HCT116 (cell line): Measurements from ENCODE around the gene SERINC5. TPM values are rescaled to one million over a fixed set of nuclear protein-coding genes. Genes with fewer than 3 reads are reported as not detected.

Source experiments
- ATAC-seq: fragments of 200-7000 bp; cut with Tn5 transposase; 2 replicates; pipeline ENCODE4 v1.9.1; 2020; ENCODE audit warnings: mild to moderate bottlenecking, moderate library complexity
- BruUV-seq: library from RNA; stranded (reverse); fragments of 400-500 nt; replicated peaks from 2 replicates; lab custom pipeline; 2021; lab: Mats Ljungman, UMichigan
- CTCF ChIA-PET: fragments of 300-600 bp; sonication (Branson Sonifier 250); formaldehyde crosslinking; loops from one replicate; lab custom pipeline; 2021; ENCODE audit warnings: antibody characterized with exemption; lab: Charles Lee
- POLR2A ChIA-PET: fragments of 300-600, 350-600 bp; sonication (Branson Sonifier 250); formaldehyde crosslinking; loops from one replicate; lab custom pipeline; 2021; ENCODE audit warnings: antibody characterized with exemption; lab: Charles Lee
- RAD21 ChIA-PET, 2 experiments: fragments of 300-600 bp; sonication (Branson Sonifier 250); formaldehyde crosslinking; loops; one replicate each; lab custom pipeline; 2023; ENCODE audit warnings: low total read pairs in 2 of 2; ENCODE audit not compliant: uncharacterized antibody in 2 of 2, unreplicated experiment in 2 of 2, low non-redundant PET in 1 of 2; lab: Charles Lee
- DNase-seq: peaks from one replicate; pipeline ENCODE4 v3.0.0-alpha.2; 2010; ENCODE audit warnings: low read depth, low spot score
- H2AFZ ChIP-seq: fragments of 200-600 bp; shearing (Covaris generic), sonication (generic); 2 replicates; pipeline ENCODE4 v1.6.1; 2017; ENCODE audit warnings: low read depth, mixed run types, mixed read lengths, antibody characterized with exemption, low read length; ENCODE audit not compliant: poor library complexity, severe bottlenecking
- H3K27ac ChIP-seq: 2 replicates; pipeline ENCODE4 v1.5.1; 2012; ENCODE audit warnings: low read depth, low read length
- H3K27me3 ChIP-seq: fragments of 200-600 bp; sonication (generic); 2 replicates; pipeline ENCODE4 v1.6.1; 2016; ENCODE audit warnings: mixed run types, low read length, mixed read lengths; ENCODE audit not compliant: insufficient read depth
- H3K36me3 ChIP-seq, 2 experiments: fragments of 200-500 bp in 1 of 2; fragments of 200-600 bp in 1 of 2; sonication (Bioruptor generic) in 1 of 2; sonication (generic) in 1 of 2; 2 replicates each; pipeline versions ENCODE4 v1.5.1 to v1.6.1; 2014 to 2016; ENCODE audit warnings: low read length in 2 of 2, inconsistent platforms in 1 of 2, mixed read lengths in 1 of 2, mixed run types in 1 of 2; ENCODE audit not compliant: insufficient read depth in 2 of 2, control insufficient read depth in 1 of 2
- H3K4me1 ChIP-seq, 2 experiments: fragments of 200-600 bp in 1 of 2; sonication (generic) in 1 of 2; 2 replicates each; pipeline versions ENCODE4 v1.5.1 to v1.6.1; 2012 to 2017; ENCODE audit warnings: low read length in 2 of 2, inconsistent platforms in 1 of 2, mild to moderate bottlenecking in 1 of 2, mixed read lengths in 1 of 2, mixed run types in 1 of 2, moderate library complexity in 1 of 2; ENCODE audit not compliant: insufficient read depth in 2 of 2, control insufficient read depth in 1 of 2
- H3K4me2 ChIP-seq: fragments of 200-600 bp; sonication (generic); 2 replicates; pipeline ENCODE4 v1.6.1; 2017; ENCODE audit warnings: mixed run types, low read length, mixed read lengths
- H3K4me3 ChIP-seq, 2 experiments: fragments of 200-600 bp in 1 of 2; sonication (generic) in 1 of 2; replicated peaks in 1 of 2; 2 replicates each; pipeline ENCODE4 v1.5.1; 2011 to 2016; ENCODE audit warnings: low read length in 2 of 2, control low read depth in 1 of 2, low read depth in 1 of 2, mild to moderate bottlenecking in 1 of 2, mixed read lengths in 1 of 2, mixed run types in 1 of 2
- H3K79me2 ChIP-seq: fragments of 200-600 bp; sonication (generic); 2 replicates; pipeline ENCODE4 v1.6.1; 2017; ENCODE audit warnings: mild to moderate bottlenecking, mixed run types, low read length, moderate library complexity, mixed read lengths; ENCODE audit not compliant: insufficient read depth
- H3K9ac ChIP-seq: fragments of 200-600 bp; sonication (generic); 2 replicates; pipeline ENCODE4 v1.6.1; 2016; ENCODE audit warnings: low read length, mixed read lengths
- H3K9me2 ChIP-seq: fragments of 200-600 bp; sonication (generic), shearing (Covaris generic); 2 replicates; pipeline ENCODE4 v1.6.1; 2017; ENCODE audit warnings: mixed run types, mild to moderate bottlenecking, moderate library complexity; ENCODE audit not compliant: insufficient read depth
- H3K9me3 ChIP-seq, 2 experiments: fragments of 200-500 bp in 1 of 2; fragments of 200-600 bp in 1 of 2; sonication (Bioruptor generic) in 1 of 2; sonication (generic) in 1 of 2; 2 replicates each; pipeline ENCODE4 v1.6.1; 2014 to 2017; ENCODE audit warnings: low read length in 2 of 2, mixed read lengths in 2 of 2, inconsistent platforms in 1 of 2, low read depth in 1 of 2, mild to moderate bottlenecking in 1 of 2, mixed run types in 1 of 2, moderate library complexity in 1 of 2; ENCODE audit not compliant: control insufficient read depth in 1 of 2, insufficient read depth in 1 of 2
- H4K20me1 ChIP-seq: fragments of 200-600 bp; sonication (generic), shearing (Covaris generic); 2 replicates; pipeline ENCODE4 v1.6.1; 2017; ENCODE audit warnings: mixed run types, mild to moderate bottlenecking, moderate library complexity; ENCODE audit not compliant: insufficient read depth
- ATF3 ChIP-seq: IDR thresholded peaks from 2 replicates; pipeline ENCODE4 v1.6.1; 2012
- CEBPB ChIP-seq: IDR thresholded peaks from 2 replicates; pipeline ENCODE4 v1.6.1; 2012; ENCODE audit warnings: low read depth
- EGR1 ChIP-seq: IDR thresholded peaks from 2 replicates; pipeline ENCODE4 v1.6.1; 2012; ENCODE audit warnings: low read depth
- JUND ChIP-seq: IDR thresholded peaks from 2 replicates; pipeline ENCODE4 v1.6.1; 2012
- POLR2A ChIP-seq: IDR thresholded peaks from 2 replicates; pipeline ENCODE4 v1.7.0; 2011; ENCODE audit warnings: borderline replicate concordance; ENCODE audit not compliant: insufficient read depth, insufficient read length; ENCODE audit errors: extremely low read depth
- RAD21 ChIP-seq: IDR thresholded peaks from 2 replicates; pipeline ENCODE4 v1.6.1; 2012; ENCODE audit warnings: low read depth, mild to moderate bottlenecking
- SIN3A ChIP-seq: IDR thresholded peaks from 2 replicates; pipeline ENCODE4 v1.6.1; 2012; ENCODE audit warnings: low read depth
- intact Hi-C: fragments of 100-400 bp; cut with micrococcal nuclease; formaldehyde crosslinking; loops from 2 replicates; pipeline ENCODE4 v1.10.0; 2022
- total RNA-seq: library from RNA; stranded (reverse); gene quantifications from one replicate; pipeline ENCODE4 v1.2.1, GENCODE V29; 2021; ENCODE audit not compliant: unreplicated experiment
- TF ChIP-seq, protein P1 (sequence below): IDR thresholded peaks from 2 replicates; pipeline ENCODE4 v1.6.1; 2012

The SERINC5 gene
- total RNA-seq, 1 experiment from 2014 or later: 39.3 TPM

DNA sequence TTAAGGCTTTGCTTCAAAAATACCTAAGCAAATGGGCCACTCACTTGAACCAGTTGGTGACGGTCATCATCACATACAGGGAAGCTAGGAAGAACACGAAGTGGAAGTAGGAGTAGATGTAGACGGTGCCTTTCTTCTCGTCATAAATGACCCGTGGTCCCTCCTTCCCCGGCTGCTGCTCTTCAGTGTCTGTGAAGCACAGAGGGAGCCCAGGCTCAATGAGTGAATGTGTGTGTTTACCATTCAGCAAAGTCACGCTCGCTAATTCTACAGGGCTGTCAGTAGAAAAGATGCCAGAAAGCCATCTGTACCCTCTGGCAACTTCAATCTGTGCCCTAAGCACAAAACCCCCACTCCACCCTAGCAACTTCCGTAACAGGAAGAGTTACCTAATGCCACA is 109.8 kb downstream of the SERINC5 start:
- no peaks in the 10 kb centered on the region for H3K9me3 ChIP-seq
- H3K4me1 ChIP-seq: no peaks in the 10 kb centered on the region
- no TSS peak for BruUV-seq
- intact Hi-C loops: no loop called here
- peaks cover 0 to 2% of the 10 kb centered on the region in 2 experiments; a peak in 1 of 4 replicates for H3K36me3 ChIP-seq
- no peak overlapping the region for H3K27ac ChIP-seq
- ATAC-seq (no peak), DNase-seq (no peak)
- RAD21 ChIA-PET: no interaction called here
- H3K4me3 ChIP-seq: no peak overlapping the region
- CTCF ChIA-PET: no interaction called here
- H3K79me2 ChIP-seq: no peaks in the 10 kb centered on the region
- POLR2A ChIA-PET: no interaction called here
- H3K4me2 ChIP-seq: no peak overlapping the region
- no peaks in the 10 kb centered on the region for H4K20me1 ChIP-seq
- H3K9ac ChIP-seq: no peak overlapping the region
- no peaks in the 10 kb centered on the region for H3K27me3 ChIP-seq
- no peaks in the 10 kb centered on the region for H3K9me2 ChIP-seq
- no peak for TF ChIP-seq RAD21
- TF ChIP-seq POLR2A: no peak
- TF ChIP-seq SIN3A: no peak
- TF ChIP-seq CEBPB: no peak
- no peak for TF ChIP-seq EGR1
- TF ChIP-seq, protein P1, sequence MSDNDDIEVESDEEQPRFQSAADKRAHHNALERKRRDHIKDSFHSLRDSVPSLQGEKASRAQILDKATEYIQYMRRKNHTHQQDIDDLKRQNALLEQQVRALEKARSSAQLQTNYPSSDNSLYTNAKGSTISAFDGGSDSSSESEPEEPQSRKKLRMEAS: no peak
- TF ChIP-seq, all 23 proteins: peak for 0
- H2AFZ ChIP-seq: no peak overlapping the region

DNA sequence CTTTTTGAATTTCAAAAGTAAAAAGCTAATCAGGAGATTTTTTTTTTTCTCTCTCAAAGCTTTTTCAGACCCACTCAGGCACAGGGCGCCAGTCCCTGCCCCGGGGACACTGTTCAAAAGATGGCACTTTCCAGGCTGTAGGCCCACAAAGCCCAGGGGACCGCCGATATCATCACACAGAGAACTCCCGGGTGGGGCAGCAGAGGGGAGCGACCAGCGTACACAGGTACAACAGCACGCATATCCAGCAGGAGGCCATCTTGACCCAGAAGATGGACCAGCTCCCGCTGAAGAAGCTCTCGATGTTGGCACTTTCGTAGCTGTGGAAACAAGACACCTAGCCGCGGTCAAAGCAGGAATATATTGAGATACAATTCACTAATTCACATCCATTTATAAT is 112.4 kb downstream of the SERINC5 start:
- RAD21 ChIA-PET: no interaction called here

More for the DNA sequence above, 112.4 kb downstream of the SERINC5 start:
- no TSS peak for BruUV-seq
- H3K9ac ChIP-seq: no peak overlapping the region
- no peaks in the 10 kb centered on the region for H3K4me1 ChIP-seq
- ChIA-PET CTCF (no interaction called here), POLR2A (no interaction called here)
- peak; percentile 13; the same call in 1 of the 2 replicates for TF ChIP-seq RAD21
- TF ChIP-seq JUND: no peak
- no peak for TF ChIP-seq ATF3
- no peak overlapping the region for H3K27ac ChIP-seq
- intact Hi-C loops: no loop called here
- no peaks in the 10 kb centered on the region for H3K79me2 ChIP-seq
- no peak overlapping the region for H3K4me3 ChIP-seq
- DNase-seq (no peak), ATAC-seq (no peak)
- H2AFZ ChIP-seq: no peak overlapping the region
- no peaks in the 10 kb centered on the region for H3K9me3 ChIP-seq
- H3K4me2 ChIP-seq: no peak overlapping the region
- H3K27me3 ChIP-seq: no peaks in the 10 kb centered on the region
- H3K9me2 ChIP-seq: no peaks in the 10 kb centered on the region
- H3K36me3 ChIP-seq: peaks cover 0 to 2% of the 10 kb centered on the region in 2 experiments; a peak in 1 of 4 replicates
- H4K20me1 ChIP-seq: no peaks in the 10 kb centered on the region
